ENCODE data around the gene COPS6.

COPS6 gene

GRCh38 chr7:100101016-100101862, 12.5 kb downstream of the COPS6 start, which contains the start of the genes AP4M1 and MCM7:
Gene AP4M1 (plus strand): TSS chr7:100101643. CDS start chr7:100101715, 72 bp downstream.
Gene MCM7 (minus strand): TSS chr7:100101397. CDS start chr7:100101294, 103 bp downstream.
- peak; percentile 84 to 87 (median 84) for DNase-seq (ENCODE audit: low read depth in 3 of 3, low spot score in 1 of 3)

GRCh38 chr7:100102950-100103840, 14.4 kb downstream of the COPS6 start:
- DNase-seq (ENCODE audit: low read depth in 3 of 3, low spot score in 1 of 3), result no peak

GRCh38 chr7:100105534-100105933, 16.8 kb downstream of the COPS6 start:
- no peak for DNase-seq (ENCODE audit: low read depth in 3 of 3, low spot score in 1 of 3)

GRCh38 chr7:100106633-100107032, 17.9 kb downstream of the COPS6 start:
- DNase-seq (ENCODE audit: low read depth in 3 of 3, low spot score in 1 of 3), result no peak

GRCh38 chr7:100107125-100107737, 18.5 kb downstream of the COPS6 start:
- no peak for DNase-seq (ENCODE audit: low read depth in 3 of 3, low spot score in 1 of 3)

- DNase-seq (ENCODE audit: low read depth in 3 of 3, low spot score in 1 of 3), result no peak
Measured at GRCh38 chr7:100107890-100108289, 19.1 kb downstream of the COPS6 start.

GRCh38 chr7:100109521-100110163, 20.9 kb downstream of the COPS6 start:
- DNase-seq (ENCODE audit: low read depth in 3 of 3, low spot score in 1 of 3), result no peak

GRCh38 chr7:100111156-100111555, 22.4 kb downstream of the COPS6 start:
- no peak for DNase-seq (ENCODE audit: low read depth in 3 of 3, low spot score in 1 of 3)

GRCh38 chr7:100111914-100112313, 23.1 kb downstream of the COPS6 start:
- no peak for DNase-seq (ENCODE audit: low read depth in 3 of 3, low spot score in 1 of 3)

- DNase-seq (ENCODE audit: low read depth in 3 of 3, low spot score in 1 of 3), result no peak
Measured at GRCh38 chr7:100115026-100115425, 26.3 kb downstream of the COPS6 start.

GRCh38 chr7:100118388-100119071, 29.8 kb downstream of the COPS6 start:
- DNase-seq (ENCODE audit: low read depth in 3 of 3, low spot score in 1 of 3), result no peak

GRCh38 chr7:100119072-100119969, 30.6 kb downstream of the COPS6 start, which contains the start of the genes CNPY4 and TAF6:
Gene CNPY4 (plus strand): TSS chr7:100119634. CDS start chr7:100119745, 111 bp downstream.
Gene TAF6 (minus strand): TSS chr7:100119358. CDS start chr7:100114209, 5,149 bp downstream.
- peak; percentile 88 to 93 (median 91) for DNase-seq (ENCODE audit: low read depth in 3 of 3, low spot score in 1 of 3)

- DNase-seq (ENCODE audit: low read depth in 3 of 3, low spot score in 1 of 3), result peak; percentile 29 to 49 (median 39)
Measured at GRCh38 chr7:100119970-100120732, 31.4 kb downstream of the COPS6 start.

- no peak for DNase-seq (ENCODE audit: low read depth in 3 of 3, low spot score in 1 of 3)
Measured at GRCh38 chr7:100120733-100121036, 31.9 kb downstream of the COPS6 start.

- DNase-seq (ENCODE audit: low read depth in 3 of 3, low spot score in 1 of 3), result no peak
Measured at GRCh38 chr7:100122067-100122466, 33.3 kb downstream of the COPS6 start.

- DNase-seq (ENCODE audit: low read depth in 3 of 3, low spot score in 1 of 3), result no peak
Measured at GRCh38 chr7:100122568-100122967, 33.8 kb downstream of the COPS6 start.

- DNase-seq (ENCODE audit: low read depth in 3 of 3, low spot score in 1 of 3), result no peak
Measured at GRCh38 chr7:100124301-100125230, 35.8 kb downstream of the COPS6 start.

All from stimulated activated CD4-positive, alpha-beta T cell treated with anti-CD3 and anti-CD28 coated beads, TNF-alpha, amount 100 ng/mL, for 1 hour (primary cell).